ENCODE measurements around the gene SDHB. TPM values are rescaled to one million over a fixed set of nuclear protein-coding genes. Genes with fewer than 3 reads are reported as not detected.

SDHB gene
- total and polyA plus RNA-seq, 2 donors from 2014 or later = 92.0 to 313 TPM

DNA sequence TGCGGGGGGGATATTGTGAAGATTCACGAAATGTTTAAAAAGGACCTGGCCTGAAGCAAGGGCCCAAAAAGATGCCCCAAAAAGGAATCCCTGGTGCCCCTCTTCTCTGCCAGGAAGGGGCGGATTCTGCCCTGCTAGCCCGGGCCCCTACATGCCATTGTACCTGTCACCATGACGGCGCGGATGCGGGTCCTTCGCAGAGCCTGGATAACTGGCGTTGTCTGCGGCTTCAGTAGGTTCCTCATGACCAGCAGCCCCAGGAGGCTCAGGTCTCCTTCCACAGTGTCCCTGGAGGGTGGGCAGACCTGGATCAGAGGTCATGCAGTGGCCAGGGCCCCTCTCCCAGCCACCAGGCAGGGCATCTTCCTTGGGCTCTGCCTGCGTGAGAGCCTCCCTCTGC, 62.3 kb downstream of the SDHB start:
- intact Hi-C loops (cut with DNase I) = no loop called here
- Histone ChIP-seq H3K36me3 (ENCODE audit: control insufficient read depth in 2 of 3, insufficient read depth in 3 of 3, low read length in 3 of 3) (peaks cover 0 to 11% (median 3%) of the 10 kb centered on the region in 3 donors), H3K9ac (ENCODE audit: low read length in 3 of 3) (no peak overlapping the region), H3K4me3 (ENCODE audit: low read length in 3 of 3) (no peak overlapping the region), H3K4me1 (ENCODE audit: control insufficient read depth in 2 of 3, insufficient read depth in 2 of 3, low read depth in 1 of 3, low read length in 3 of 3) (no peaks in the 10 kb centered on the region), H3K27me3 (ENCODE audit: control insufficient read depth, insufficient read depth, low read length) (no peaks in the 10 kb centered on the region), H3K9me3 (ENCODE audit: control insufficient read depth in 2 of 3, insufficient read depth in 1 of 3, low read length in 3 of 3) (no peaks in the 10 kb centered on the region), H3K27ac (ENCODE audit: low read depth in 2 of 2, low read length in 2 of 2) (no peak overlapping the region)
- no peak for DNase-seq
- no peak for FAIRE-seq
- TF ChIP-seq, protein P1, sequence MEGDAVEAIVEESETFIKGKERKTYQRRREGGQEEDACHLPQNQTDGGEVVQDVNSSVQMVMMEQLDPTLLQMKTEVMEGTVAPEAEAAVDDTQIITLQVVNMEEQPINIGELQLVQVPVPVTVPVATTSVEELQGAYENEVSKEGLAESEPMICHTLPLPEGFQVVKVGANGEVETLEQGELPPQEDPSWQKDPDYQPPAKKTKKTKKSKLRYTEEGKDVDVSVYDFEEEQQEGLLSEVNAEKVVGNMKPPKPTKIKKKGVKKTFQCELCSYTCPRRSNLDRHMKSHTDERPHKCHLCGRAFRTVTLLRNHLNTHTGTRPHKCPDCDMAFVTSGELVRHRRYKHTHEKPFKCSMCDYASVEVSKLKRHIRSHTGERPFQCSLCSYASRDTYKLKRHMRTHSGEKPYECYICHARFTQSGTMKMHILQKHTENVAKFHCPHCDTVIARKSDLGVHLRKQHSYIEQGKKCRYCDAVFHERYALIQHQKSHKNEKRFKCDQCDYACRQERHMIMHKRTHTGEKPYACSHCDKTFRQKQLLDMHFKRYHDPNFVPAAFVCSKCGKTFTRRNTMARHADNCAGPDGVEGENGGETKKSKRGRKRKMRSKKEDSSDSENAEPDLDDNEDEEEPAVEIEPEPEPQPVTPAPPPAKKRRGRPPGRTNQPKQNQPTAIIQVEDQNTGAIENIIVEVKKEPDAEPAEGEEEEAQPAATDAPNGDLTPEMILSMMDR (IDR thresholded peaks at IDR 0.05; ENCODE audit: borderline replicate concordance, extremely low read depth, insufficient read depth) = no peak

DNA sequence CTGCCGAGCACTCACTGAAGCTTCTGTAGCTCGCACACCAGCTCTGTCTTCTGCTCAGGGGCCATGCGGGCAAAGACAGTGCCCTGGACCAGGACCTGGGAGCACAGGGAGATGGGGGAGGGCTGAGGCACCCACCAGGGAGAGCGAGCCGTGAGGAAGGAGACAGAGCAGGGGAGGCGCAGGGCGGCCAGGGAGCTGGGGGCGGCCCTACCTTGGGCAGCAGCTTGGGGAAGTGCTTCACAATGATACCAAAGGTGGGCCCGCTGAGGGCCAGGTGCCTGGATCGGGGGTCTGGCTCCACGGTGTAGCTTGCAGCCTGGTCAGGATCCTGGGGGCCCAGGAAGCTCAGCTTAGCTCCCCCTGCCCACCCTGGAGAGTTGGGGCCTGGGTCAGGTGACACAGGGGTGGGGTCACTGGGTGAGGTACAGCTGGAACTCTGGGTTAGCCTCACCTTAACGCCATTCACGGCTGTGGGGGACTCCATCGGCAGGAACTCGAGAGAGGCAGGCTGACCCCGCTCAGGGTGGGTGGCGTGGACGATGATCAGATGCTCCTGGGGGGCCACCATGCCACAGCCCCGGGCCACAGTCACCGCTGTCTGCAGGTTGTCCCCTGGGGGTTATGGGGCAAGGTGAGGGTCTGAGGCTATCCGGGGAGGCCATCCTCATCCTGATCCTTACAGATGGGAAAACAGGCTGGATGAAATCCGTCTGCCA, 64.0 kb downstream of the SDHB start:
- Histone ChIP-seq H3K4me1 (ENCODE audit: control insufficient read depth in 2 of 3, insufficient read depth in 2 of 3, low read depth in 1 of 3, low read length in 3 of 3) (no peaks in the 10 kb centered on the region), H3K27ac (ENCODE audit: low read depth in 2 of 2, low read length in 2 of 2) (no peak overlapping the region), H3K36me3 (ENCODE audit: control insufficient read depth in 2 of 3, insufficient read depth in 3 of 3, low read length in 3 of 3) (peaks cover 0 to 11% (median 3%) of the 10 kb centered on the region in 3 donors), H3K27me3 (ENCODE audit: control insufficient read depth, insufficient read depth, low read length) (no peaks in the 10 kb centered on the region), H3K9ac (ENCODE audit: low read length in 3 of 3) (no peak overlapping the region), H3K9me3 (ENCODE audit: control insufficient read depth in 2 of 3, insufficient read depth in 1 of 3, low read length in 3 of 3) (no peaks in the 10 kb centered on the region), H3K4me3 (ENCODE audit: low read length in 3 of 3) (no peak overlapping the region)
- DNase-seq (no peak), FAIRE-seq (no peak)
- intact Hi-C loops (cut with DNase I) = no loop called here
- TF ChIP-seq, protein P1 (IDR thresholded peaks at IDR 0.05; ENCODE audit: borderline replicate concordance, extremely low read depth, insufficient read depth) = no peak

GRCh38 chr1:16988210-16988609, 65.6 kb downstream of the SDHB start:
- no peak overlapping the region for H3K4me3 ChIP-seq (ENCODE audit: low read length in 3 of 3)
- DNase-seq (no peak), FAIRE-seq (no peak)
- no peaks in the 10 kb centered on the region for H3K27me3 ChIP-seq (ENCODE audit: control insufficient read depth, insufficient read depth, low read length)
- H3K9ac ChIP-seq (ENCODE audit: low read length in 3 of 3) = no peak overlapping the region
- H3K36me3 ChIP-seq (ENCODE audit: control insufficient read depth in 2 of 3, insufficient read depth in 3 of 3, low read length in 3 of 3) = peaks cover 0 to 11% (median 3%) of the 10 kb centered on the region in 3 donors
- intact Hi-C loops (cut with DNase I) = no loop called here
- H3K9me3 ChIP-seq (ENCODE audit: control insufficient read depth in 2 of 3, insufficient read depth in 1 of 3, low read length in 3 of 3) = no peaks in the 10 kb centered on the region
- H3K4me1 ChIP-seq (ENCODE audit: control insufficient read depth in 2 of 3, insufficient read depth in 2 of 3, low read depth in 1 of 3, low read length in 3 of 3) = no peaks in the 10 kb centered on the region
- no peak overlapping the region for H3K27ac ChIP-seq (ENCODE audit: low read depth in 2 of 2, low read length in 2 of 2)
- TF ChIP-seq, protein P1 (IDR thresholded peaks at IDR 0.05; ENCODE audit: borderline replicate concordance, extremely low read depth, insufficient read depth) = no peak

Data from kidney (tissue), 14 donors.